ENCODE data around the gene PDXK. TPM values are rescaled to one million over a fixed set of nuclear protein-coding genes. Genes with fewer than 3 reads are reported as not detected.

Gene PDXK
- total RNA-seq, 1 donor from 2014 or later, result 81.1 TPM

GRCh38 chr21:43681650-43682049 lies 37.3 kb upstream of the PDXK start:
- no peaks in the 10 kb centered on the region for H3K9me3 Mint-ChIP-seq
- no peak for DNase-seq (ENCODE audit: low spot score in 2 of 2, unreplicated experiment in 2 of 2)
- H3K27ac Mint-ChIP-seq, result no peak overlapping the region
- no peaks in the 10 kb centered on the region for H3K4me1 Mint-ChIP-seq
- H3K36me3 Mint-ChIP-seq, result peaks cover 51% of the 10 kb centered on the region
- no peaks in the 10 kb centered on the region for H3K27me3 Mint-ChIP-seq (ENCODE audit: low read depth)
- no peak overlapping the region for H3K4me3 Mint-ChIP-seq
- no peak for TF ChIP-seq CTCF (IDR thresholded peaks at IDR 0.05; ENCODE audit: unreplicated experiment)

- no peaks in the 10 kb centered on the region for H3K4me1 Mint-ChIP-seq
- H3K27me3 Mint-ChIP-seq (ENCODE audit: low read depth), result no peaks in the 10 kb centered on the region
- no peak for TF ChIP-seq CTCF (IDR thresholded peaks at IDR 0.05; ENCODE audit: unreplicated experiment)
- DNase-seq (ENCODE audit: low spot score in 2 of 2, unreplicated experiment in 2 of 2), result no peak
- H3K4me3 Mint-ChIP-seq, result no peak overlapping the region
- H3K9me3 Mint-ChIP-seq, result no peaks in the 10 kb centered on the region
- H3K27ac Mint-ChIP-seq, result no peak overlapping the region
- peaks cover 39% of the 10 kb centered on the region for H3K36me3 Mint-ChIP-seq
Measured at GRCh38 chr21:43684424-43684823, 34.5 kb upstream of the PDXK start.

- Mint-ChIP-seq H3K4me3 (no peak overlapping the region), H3K36me3 (peaks cover 34% of the 10 kb centered on the region), H3K27me3 (ENCODE audit: low read depth) (no peaks in the 10 kb centered on the region), H3K9me3 (no peaks in the 10 kb centered on the region), H3K27ac (no peak overlapping the region), H3K4me1 (no peaks in the 10 kb centered on the region)
- TF ChIP-seq CTCF (IDR thresholded peaks at IDR 0.05; ENCODE audit: unreplicated experiment), result no peak
- DNase-seq (ENCODE audit: low spot score in 2 of 2, unreplicated experiment in 2 of 2), result no peak
Measured at GRCh38 chr21:43686811-43687565, 31.9 kb upstream of the PDXK start.

- TF ChIP-seq CTCF (IDR thresholded peaks at IDR 0.05; ENCODE audit: unreplicated experiment), result no peak
- Mint-ChIP-seq H3K36me3 (peaks cover 32% of the 10 kb centered on the region), H3K27me3 (ENCODE audit: low read depth) (no peaks in the 10 kb centered on the region), H3K27ac (no peak overlapping the region), H3K9me3 (no peaks in the 10 kb centered on the region), H3K4me3 (no peak overlapping the region), H3K4me1 (no peaks in the 10 kb centered on the region)
- DNase-seq (ENCODE audit: low spot score in 2 of 2, unreplicated experiment in 2 of 2), result no peak
Measured at GRCh38 chr21:43687566-43688399, 31.1 kb upstream of the PDXK start.

- H3K4me3 Mint-ChIP-seq, result no peak overlapping the region
- H3K4me1 Mint-ChIP-seq, result no peaks in the 10 kb centered on the region
- peaks cover 36% of the 10 kb centered on the region for H3K36me3 Mint-ChIP-seq
- DNase-seq (ENCODE audit: low spot score in 2 of 2, unreplicated experiment in 2 of 2), result no peak
- H3K9me3 Mint-ChIP-seq, result no peaks in the 10 kb centered on the region
- H3K27ac Mint-ChIP-seq, result no peak overlapping the region
- H3K27me3 Mint-ChIP-seq (ENCODE audit: low read depth), result no peaks in the 10 kb centered on the region
- no peak for TF ChIP-seq CTCF (IDR thresholded peaks at IDR 0.05; ENCODE audit: unreplicated experiment)
Measured at GRCh38 chr21:43688906-43689305, 30.0 kb upstream of the PDXK start.
